Nephron progenitor cell (in vitro differentiated cells): ENCODE results near the gene MAX.

Experiments
- DNase-seq: peaks from one replicate; pipeline ENCODE4 v3.0.0; 2021
- H3K27ac Mint-ChIP-seq: 2 replicates; pipeline ENCODE4 v1.8.0; 2021; ENCODE audit warnings: mild to moderate bottlenecking, moderate library complexity, mixed read lengths
- H3K27me3 Mint-ChIP-seq: 2 replicates; pipeline ENCODE4 v1.8.0; 2021; ENCODE audit warnings: mild to moderate bottlenecking, low read depth, mixed read lengths; ENCODE audit not compliant: poor library complexity
- H3K36me3 Mint-ChIP-seq: 2 replicates; pipeline ENCODE4 v1.8.0; 2021; ENCODE audit warnings: low read depth, mixed read lengths
- H3K4me1 Mint-ChIP-seq: 2 replicates; pipeline ENCODE4 v1.8.0; 2021; ENCODE audit warnings: mixed read lengths
- H3K4me3 Mint-ChIP-seq: 2 replicates; pipeline ENCODE4 v1.8.0; 2021; ENCODE audit warnings: mild to moderate bottlenecking, moderate library complexity, mixed read lengths
- H3K9me3 Mint-ChIP-seq: 2 replicates; pipeline ENCODE4 v1.8.0; 2021; ENCODE audit warnings: mild to moderate bottlenecking, moderate library complexity, mixed read lengths
- CTCF ChIP-seq: fragments of 200-600 bp; sonication (generic); IDR thresholded peaks from 2 replicates; pipeline ENCODE4 v1.5.0; 2021; ENCODE audit warnings: antibody characterized with exemption

The MAX gene

GRCh38 chr14:65025818-65026217 is 76.5 kb downstream of the MAX start:
- DNase-seq, result no peak
- H3K4me1 Mint-ChIP-seq, result peaks cover 9% of the 10 kb centered on the region
- no peaks in the 10 kb centered on the region for H3K9me3 Mint-ChIP-seq
- no peak overlapping the region for H3K4me3 Mint-ChIP-seq
- H3K36me3 Mint-ChIP-seq, result peaks cover 29% of the 10 kb centered on the region
- no peak for TF ChIP-seq CTCF
- no peaks in the 10 kb centered on the region for H3K27me3 Mint-ChIP-seq
- H3K27ac Mint-ChIP-seq, result no peak overlapping the region
